Measurements from ENCODE around the gene LAT.

Gene LAT

DNA sequence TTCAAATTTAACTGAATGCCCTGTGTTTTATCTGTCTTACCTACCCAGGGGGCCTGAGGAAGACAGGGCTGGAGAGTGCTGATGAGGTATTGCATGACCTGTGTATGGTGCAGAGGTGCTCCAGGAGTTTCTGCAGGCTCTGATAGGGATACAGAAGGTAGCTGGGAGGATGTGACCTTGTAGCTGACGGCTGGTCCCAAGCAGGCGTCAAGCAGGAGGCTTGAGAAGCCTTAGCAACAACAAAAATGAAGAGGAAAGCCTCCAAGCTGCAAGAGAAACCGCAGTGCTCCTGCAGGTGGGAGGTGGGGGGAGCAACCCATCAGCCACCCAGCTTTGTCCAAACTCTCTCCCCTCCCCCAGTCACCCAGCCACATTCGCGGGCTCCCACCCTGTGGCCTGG, 40.4 kb downstream of the LAT start:
- no peak overlapping the region for H3K4me3 ChIP-seq (ENCODE audit: low read depth, low read length)
- TF ChIP-seq, protein P1, sequence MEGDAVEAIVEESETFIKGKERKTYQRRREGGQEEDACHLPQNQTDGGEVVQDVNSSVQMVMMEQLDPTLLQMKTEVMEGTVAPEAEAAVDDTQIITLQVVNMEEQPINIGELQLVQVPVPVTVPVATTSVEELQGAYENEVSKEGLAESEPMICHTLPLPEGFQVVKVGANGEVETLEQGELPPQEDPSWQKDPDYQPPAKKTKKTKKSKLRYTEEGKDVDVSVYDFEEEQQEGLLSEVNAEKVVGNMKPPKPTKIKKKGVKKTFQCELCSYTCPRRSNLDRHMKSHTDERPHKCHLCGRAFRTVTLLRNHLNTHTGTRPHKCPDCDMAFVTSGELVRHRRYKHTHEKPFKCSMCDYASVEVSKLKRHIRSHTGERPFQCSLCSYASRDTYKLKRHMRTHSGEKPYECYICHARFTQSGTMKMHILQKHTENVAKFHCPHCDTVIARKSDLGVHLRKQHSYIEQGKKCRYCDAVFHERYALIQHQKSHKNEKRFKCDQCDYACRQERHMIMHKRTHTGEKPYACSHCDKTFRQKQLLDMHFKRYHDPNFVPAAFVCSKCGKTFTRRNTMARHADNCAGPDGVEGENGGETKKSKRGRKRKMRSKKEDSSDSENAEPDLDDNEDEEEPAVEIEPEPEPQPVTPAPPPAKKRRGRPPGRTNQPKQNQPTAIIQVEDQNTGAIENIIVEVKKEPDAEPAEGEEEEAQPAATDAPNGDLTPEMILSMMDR (IDR thresholded peaks at IDR 0.05; ENCODE audit: low read depth, low read length) = no peak

DNA sequence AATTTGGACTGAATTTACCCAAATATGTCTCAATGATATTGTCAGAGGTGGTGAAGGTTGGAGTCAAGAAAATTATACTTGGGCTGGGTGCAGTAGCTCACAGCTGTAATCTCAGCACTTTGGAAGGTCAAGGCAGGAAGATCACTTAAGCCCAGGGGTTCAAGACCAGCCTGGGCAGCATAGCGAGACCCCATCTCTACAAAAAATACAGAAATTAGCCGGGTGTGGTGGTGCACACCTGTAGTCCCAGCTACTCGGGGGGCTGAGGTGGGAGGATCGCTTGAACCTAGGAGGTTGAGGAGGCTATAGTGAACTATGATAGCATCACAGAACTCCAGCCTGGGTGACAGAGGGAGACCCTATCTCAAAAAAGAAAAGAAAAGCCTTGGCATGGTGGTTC, 40.9 kb downstream of the LAT start:
- TF ChIP-seq, protein P1 (IDR thresholded peaks at IDR 0.05; ENCODE audit: low read depth, low read length) = no peak
- no peak overlapping the region for H3K4me3 ChIP-seq (ENCODE audit: low read depth, low read length)

DNA sequence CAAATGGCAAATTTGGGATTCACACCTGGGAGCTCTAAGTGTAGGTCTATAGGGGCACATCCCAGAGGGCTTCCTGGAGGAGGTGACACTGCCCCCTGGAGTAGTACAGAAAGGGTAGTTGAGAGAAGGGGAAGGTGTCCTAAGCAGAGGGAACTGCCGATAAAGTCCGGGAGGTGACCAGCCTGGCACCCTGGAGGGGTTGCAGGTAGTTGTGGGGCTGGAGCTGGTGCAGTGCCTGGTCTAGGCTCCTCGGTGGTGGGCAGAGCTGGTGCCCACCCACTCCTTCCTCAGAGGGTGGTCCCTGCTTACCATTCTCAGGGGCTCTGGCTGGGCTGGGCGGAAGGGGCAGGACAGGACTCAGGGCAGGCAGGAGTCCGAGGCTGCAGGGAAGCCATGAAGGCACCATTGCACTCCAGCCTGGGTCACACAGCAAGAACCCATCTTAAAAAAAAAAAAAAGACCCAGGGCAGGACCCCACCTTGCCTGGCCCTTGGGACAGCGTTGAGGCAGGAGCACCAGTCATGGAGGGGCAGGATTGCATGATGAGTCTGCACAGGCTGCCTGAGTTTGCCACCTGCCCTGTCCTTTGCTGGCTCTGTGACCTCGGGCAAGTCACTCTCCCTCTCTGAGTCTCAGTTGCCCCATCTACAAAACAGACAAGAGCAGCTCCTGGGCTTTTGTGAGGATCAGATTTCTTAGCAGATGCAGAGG, 43.8 kb downstream of the LAT start:
- TF ChIP-seq, protein P1 (IDR thresholded peaks at IDR 0.05; ENCODE audit: low read depth, low read length) = no peak

DNA sequence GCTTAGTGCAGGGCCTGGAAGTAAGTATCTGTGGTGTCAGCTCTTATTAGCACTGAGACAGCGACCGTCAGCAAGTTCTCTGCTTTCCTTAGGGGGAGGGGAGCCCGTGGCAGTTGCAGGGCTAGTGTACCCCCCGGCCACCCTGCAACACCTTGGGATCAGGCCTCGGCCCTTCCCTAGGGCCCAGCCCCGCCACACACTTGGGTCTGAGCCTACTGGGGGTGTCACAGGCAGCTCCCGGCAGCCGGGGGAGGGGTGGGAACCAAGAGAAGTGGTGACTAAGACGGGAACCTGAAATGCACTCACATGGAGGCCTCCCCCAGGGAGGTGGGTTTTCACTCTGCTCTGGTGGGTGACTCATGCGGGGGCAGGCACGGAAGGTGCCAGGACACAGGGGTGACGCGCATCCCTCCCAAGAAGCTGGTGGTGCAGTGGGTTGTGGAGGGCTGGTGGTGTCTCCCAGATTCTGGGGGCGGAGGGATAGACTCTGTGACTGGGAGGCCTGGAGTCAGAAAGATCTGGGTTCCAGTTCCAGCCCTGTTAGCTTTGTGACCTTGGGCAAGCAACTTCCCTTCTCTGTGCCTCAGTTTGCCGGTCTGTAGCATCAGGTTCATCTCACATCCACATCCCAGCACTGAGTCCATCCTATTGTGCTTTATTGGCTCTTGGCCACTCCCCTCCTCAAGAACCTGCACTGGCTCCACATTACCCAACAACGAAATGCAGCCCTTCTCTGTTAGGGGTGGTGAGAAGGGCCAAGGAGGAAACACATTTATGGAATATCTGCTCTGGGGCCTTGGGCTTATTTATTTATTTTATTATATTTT, 44.5 kb downstream of the LAT start:
- H3K4me3 ChIP-seq (ENCODE audit: low read depth, low read length) = no peak overlapping the region
- TF ChIP-seq, protein P1 (IDR thresholded peaks at IDR 0.05; ENCODE audit: low read depth, low read length) = no peak

More for the DNA sequence above, 43.8 kb downstream of the LAT start:
- H3K4me3 ChIP-seq (ENCODE audit: low read depth, low read length) = no peak overlapping the region

DNA sequence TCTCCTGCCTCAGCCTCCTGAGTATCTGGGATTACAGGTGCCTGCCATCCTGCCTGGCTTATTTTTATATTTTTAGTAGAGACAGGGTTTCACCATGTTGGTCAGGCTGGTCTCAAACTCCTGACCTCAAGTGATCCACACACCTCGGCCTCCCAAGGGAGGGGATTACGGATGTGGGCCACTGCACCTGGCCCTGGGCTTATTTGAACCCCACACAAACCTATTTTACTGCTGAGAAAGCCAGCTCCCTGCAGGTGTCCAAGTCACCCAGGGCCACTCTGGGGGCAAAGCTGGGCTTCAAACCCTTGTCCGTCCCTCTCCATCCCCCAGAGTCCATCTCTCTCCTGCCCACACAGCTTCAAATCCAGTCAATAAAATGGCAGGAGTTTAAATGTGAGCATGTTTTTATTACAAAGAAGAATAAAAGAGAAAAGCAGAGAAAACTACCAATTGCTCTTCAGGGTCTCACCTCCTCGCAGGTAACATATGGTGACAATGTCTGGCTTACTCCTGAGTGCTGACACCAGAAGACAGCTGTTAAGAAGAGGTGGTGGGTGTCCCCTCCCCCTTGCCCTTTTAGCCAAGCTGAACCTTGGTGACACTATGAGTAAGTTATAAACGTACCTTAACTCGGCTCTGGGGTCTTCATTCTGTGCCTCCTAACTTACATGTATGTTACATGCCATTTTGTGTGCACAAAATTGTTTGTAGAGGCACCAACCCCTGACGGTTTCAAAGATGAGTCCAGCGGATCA, 45.4 kb downstream of the LAT start:
- no peak overlapping the region for H3K4me3 ChIP-seq (ENCODE audit: low read depth, low read length)
- TF ChIP-seq, protein P1 (IDR thresholded peaks at IDR 0.05; ENCODE audit: low read depth, low read length) = no peak
